Suprapubic skin (tissue), 4 donors: ENCODE measurements around the gene MYL9.

Experiments
- CTCF ChIP-seq, 2 donors: fragments of 200-600 bp in 1 of 2; fragments of 450-650 bp in 1 of 2; sonication (generic) in 1 of 2; IDR thresholded peaks; one replicate each; pipeline ENCODE4 v1.5.1; 2016 to 2019; ENCODE audit warnings: antibody characterized with exemption in 2 of 2, mild to moderate bottlenecking in 1 of 2, moderate library complexity in 1 of 2
- EP300 ChIP-seq: sonication (generic); formaldehyde crosslinking; IDR thresholded peaks from one replicate; pipeline ENCODE4 v1.6.1; 2017; ENCODE audit warnings: antibody characterized with exemption
- POLR2A ChIP-seq, 2 donors: fragments of 450-650 bp; IDR thresholded peaks; one replicate each; pipeline ENCODE4 v1.6.1; 2017; ENCODE audit warnings: antibody characterized with exemption in 2 of 2, mild to moderate bottlenecking in 2 of 2, moderate library complexity in 2 of 2
- POLR2AphosphoS5 ChIP-seq, 3 donors: sonication (generic); formaldehyde crosslinking; IDR thresholded peaks; one replicate each; pipeline ENCODE4 v1.6.1; 2017; ENCODE audit warnings: antibody characterized with exemption in 3 of 3

GRCh38 chr20:36591281-36591680 lies 50.0 kb downstream of the MYL9 start:
- no peak for TF ChIP-seq EP300
- no peak for TF ChIP-seq CTCF (IDR thresholded peaks at IDR 0.05)
- TF ChIP-seq POLR2A (IDR thresholded peaks at IDR 0.05), result no peak
- no peak for TF ChIP-seq POLR2AphosphoS5 (IDR thresholded peaks at IDR 0.05)
